ENCODE results near the gene ADAM8.

- TF ChIP-seq, protein P1, sequence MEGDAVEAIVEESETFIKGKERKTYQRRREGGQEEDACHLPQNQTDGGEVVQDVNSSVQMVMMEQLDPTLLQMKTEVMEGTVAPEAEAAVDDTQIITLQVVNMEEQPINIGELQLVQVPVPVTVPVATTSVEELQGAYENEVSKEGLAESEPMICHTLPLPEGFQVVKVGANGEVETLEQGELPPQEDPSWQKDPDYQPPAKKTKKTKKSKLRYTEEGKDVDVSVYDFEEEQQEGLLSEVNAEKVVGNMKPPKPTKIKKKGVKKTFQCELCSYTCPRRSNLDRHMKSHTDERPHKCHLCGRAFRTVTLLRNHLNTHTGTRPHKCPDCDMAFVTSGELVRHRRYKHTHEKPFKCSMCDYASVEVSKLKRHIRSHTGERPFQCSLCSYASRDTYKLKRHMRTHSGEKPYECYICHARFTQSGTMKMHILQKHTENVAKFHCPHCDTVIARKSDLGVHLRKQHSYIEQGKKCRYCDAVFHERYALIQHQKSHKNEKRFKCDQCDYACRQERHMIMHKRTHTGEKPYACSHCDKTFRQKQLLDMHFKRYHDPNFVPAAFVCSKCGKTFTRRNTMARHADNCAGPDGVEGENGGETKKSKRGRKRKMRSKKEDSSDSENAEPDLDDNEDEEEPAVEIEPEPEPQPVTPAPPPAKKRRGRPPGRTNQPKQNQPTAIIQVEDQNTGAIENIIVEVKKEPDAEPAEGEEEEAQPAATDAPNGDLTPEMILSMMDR (optimal IDR thresholded peaks at IDR 0.05 in 1 of 3, IDR thresholded peaks at IDR 0.05 in 1 of 3, conservative IDR thresholded peaks at IDR 0.05 in 1 of 3; ENCODE audit: extremely low read depth in 1 of 3, insufficient read depth in 2 of 3, low read length in 3 of 3): no peak
- TF ChIP-seq EZH2 (IDR thresholded peaks at IDR 0.05; ENCODE audit: low read length): no peak
Observed at GRCh38 chr10:133299224-133299623, 22.6 kb upstream of the ADAM8 start.

Data from keratinocyte (primary cell).